H1 (cell line): ENCODE data around the gene MGLL. TPM values are rescaled to one million over a fixed set of nuclear protein-coding genes. Genes with fewer than 3 reads are reported as not detected.

Source experiments
- BCL11A ChIP-seq, 2 experiments: IDR thresholded peaks; one replicate each; pipeline ENCODE4 v1.6.1; 2011; ENCODE audit warnings: low read depth in 2 of 2, low read length in 2 of 2, mild to moderate bottlenecking in 2 of 2
- GABPA ChIP-seq: IDR thresholded peaks from 2 replicates; pipeline ENCODE4 v1.6.1; 2011; ENCODE audit warnings: mild to moderate bottlenecking, low read length, moderate library complexity, borderline replicate concordance; ENCODE audit not compliant: insufficient read depth
- SUZ12 ChIP-seq: fragments of 200-600 bp; sonication (generic); IDR thresholded peaks from 2 replicates; pipeline ENCODE4 v1.6.1; 2012; ENCODE audit warnings: mild to moderate bottlenecking, inconsistent platforms, low read length, moderate library complexity, mixed read lengths
- polyA plus RNA-seq, 7 experiments: library from polyadenylated mRNA; depleted of rRNA in 3 of 7; stranded (reverse) in 5 of 7; unstranded in 2 of 7; fragments of >200 nt in 5 of 7; fragments of 200-250 nt in 2 of 7; gene quantifications; 1 replicate in 5 of 7; 2 replicates in 1 of 7; 4 replicates in 1 of 7; pipeline versions ENCODE4 v1.2.1 to v1.2.3, GENCODE V29; 2011 to 2013; ENCODE audit warnings: missing spikeins in 2 of 7, mixed read lengths in 2 of 7
- total RNA-seq: library from RNA; stranded (reverse); fragmentation: NEBNext Ultra II Directional; extraction: Animal tissue kit (Norgen Biotek cat#: 25700); gene quantifications from 2 replicates; pipeline ENCODE4 v1.2.1, GENCODE V29; 2021

The MGLL gene
- total and polyA plus RNA-seq, 2 of the 8 experiments (the other 6 are each of a cell fraction or from before 2014, with no cell fraction given), result 0.05 to 0.34 TPM

DNA sequence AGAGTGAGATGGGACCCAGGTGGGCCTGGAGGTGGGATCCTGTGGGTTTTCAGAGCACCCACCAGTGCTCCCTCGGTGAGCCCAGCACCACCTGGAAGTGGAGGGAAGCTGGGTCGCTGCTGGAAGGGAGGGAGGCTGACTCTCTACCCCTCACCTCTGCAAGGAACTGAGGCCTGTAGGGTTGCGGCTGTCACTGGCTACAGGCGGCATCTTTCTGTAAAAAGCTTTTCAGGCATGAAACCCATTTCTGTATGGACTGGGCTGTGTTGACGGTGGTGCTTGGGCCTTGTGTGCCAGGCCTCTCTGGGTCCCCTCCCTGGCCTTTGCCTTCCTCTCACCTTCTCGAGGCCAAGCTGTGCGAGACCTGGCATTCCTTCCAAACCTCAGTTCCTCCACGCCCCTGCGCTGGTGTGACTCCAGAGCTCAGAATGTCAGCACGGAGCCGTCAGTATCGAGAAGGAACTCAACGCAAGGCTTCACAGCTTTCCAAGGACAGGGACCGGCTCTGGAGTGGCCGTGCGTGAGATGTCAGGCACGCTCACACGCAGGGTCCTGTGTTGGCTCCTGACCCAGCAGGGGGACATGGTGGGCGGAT lies 133.0 kb downstream of the MGLL start (continued):
- TF ChIP-seq SUZ12 (no peak), BCL11A (IDR thresholded peaks at IDR 0.05; ENCODE audit: low read depth in 2 of 2, low read length in 2 of 2) (no peak), GABPA (no peak)
